Middle frontal gyrus (tissue), 1 donor: ENCODE results near the gene NCCRP1.
"Not testable (repeated sequence)": the region's sequence is repeated elsewhere in the genome, so short reads cannot be mapped to it uniquely, and the experiment has no call there.

Experiments used
- DNase-seq: peaks from one replicate; pipeline ENCODE4 v3.0.0-alpha.2; 2015; ENCODE audit warnings: low spot score; ENCODE audit errors: extremely low spot score

Gene NCCRP1

GRCh38 chr19:39245166-39245565 is 48.4 kb downstream of the NCCRP1 start:
- DNase-seq: not testable (repeated sequence)

GRCh38 chr19:39246951-39247669 is 50.3 kb downstream of the NCCRP1 start:
- no peak for DNase-seq

- no peak for DNase-seq
Measured at GRCh38 chr19:39247701-39248664, 51.2 kb downstream of the NCCRP1 start.

GRCh38 chr19:39248806-39249205 is 52.0 kb downstream of the NCCRP1 start, which contains the start of gene IFNL4:
TSS of gene IFNL4 (minus strand) at chr19:39248856.
- DNase-seq: no peak

GRCh38 chr19:39251081-39251480 is 54.3 kb downstream of the NCCRP1 start:
- DNase-seq: no peak
